Muscle of leg (tissue), 16 donors: Measurements from ENCODE around the gene OR5M3. TPM values are rescaled to one million over a fixed set of nuclear protein-coding genes. Genes with fewer than 3 reads are reported as not detected.

ENCODE experiments used
- DNase-seq: peaks from one replicate; pipeline ENCODE4 v3.0.0; 2013
- H3K27ac ChIP-seq: one replicate; pipeline ENCODE4 v1.5.1; 2013; ENCODE audit warnings: mild to moderate bottlenecking, low read length, control low read depth
- H3K27me3 ChIP-seq: one replicate; pipeline ENCODE4 v1.6.1; 2013; ENCODE audit warnings: low read length; ENCODE audit not compliant: control insufficient read depth, insufficient read depth
- H3K36me3 ChIP-seq: one replicate; pipeline ENCODE4 v1.6.1; 2013; ENCODE audit warnings: low read length; ENCODE audit not compliant: control insufficient read depth, insufficient read depth
- H3K4me1 ChIP-seq: one replicate; pipeline ENCODE4 v1.6.1; 2013; ENCODE audit warnings: low read length; ENCODE audit not compliant: control insufficient read depth, insufficient read depth
- H3K4me3 ChIP-seq: one replicate; pipeline ENCODE4 v1.5.1; 2013; ENCODE audit warnings: low read length, control low read depth
- H3K9me3 ChIP-seq: replicated peaks from 2 replicates; pipeline ENCODE4 v1.6.1; 2013; ENCODE audit warnings: low read depth, low read length; ENCODE audit not compliant: control insufficient read depth
- WGBS: methylation state at CpG from one replicate; pipeline ENCODE4 v1.1.5; 2013; ENCODE audit warnings: missing lambda C conversion rate; ENCODE audit not compliant: insufficient coverage; 5-methylcytosine and 5-hydroxymethylcytosine counted together
- long read RNA-seq, 11 donors: transcript quantifications; one replicate each; lab custom pipeline, GENCODE V29; 2026
- polyA plus RNA-seq, 8 donors: library from polyadenylated mRNA; unstranded; fragments of 120-200 nt; gene quantifications; one replicate each; pipeline versions ENCODE4 v1.2.1 to v1.2.3, GENCODE V29; 2013; ENCODE audit warnings: inconsistent platforms in 1 of 8, low replicate concordance in 1 of 8; ENCODE audit not compliant: insufficient read length in 8 of 8, insufficient read depth in 1 of 8
- total RNA-seq: library from RNA; stranded (reverse); fragments of 120-200 nt; gene quantifications from one replicate; pipeline ENCODE4 v1.2.4, GENCODE V29; 2013

Gene OR5M3
- not detected for total RNA-seq
- not detected for polyA plus RNA-seq
- long read RNA-seq, donor 1, result 0 reads
- long read RNA-seq, donor 2, result 0 reads
- long read RNA-seq, donor 3, result 0 reads
- long read RNA-seq, donor 4, result 0 reads
- long read RNA-seq, donor 5, result 0 reads
- long read RNA-seq, donor 6, result 0 reads
- long read RNA-seq, donor 7, result 0 reads
- long read RNA-seq, donor 8, result 0 reads
- long read RNA-seq, donor 9, result 0 reads
- long read RNA-seq, donor 10, result 0 reads
- long read RNA-seq, donor 11, result 0 reads

DNA sequence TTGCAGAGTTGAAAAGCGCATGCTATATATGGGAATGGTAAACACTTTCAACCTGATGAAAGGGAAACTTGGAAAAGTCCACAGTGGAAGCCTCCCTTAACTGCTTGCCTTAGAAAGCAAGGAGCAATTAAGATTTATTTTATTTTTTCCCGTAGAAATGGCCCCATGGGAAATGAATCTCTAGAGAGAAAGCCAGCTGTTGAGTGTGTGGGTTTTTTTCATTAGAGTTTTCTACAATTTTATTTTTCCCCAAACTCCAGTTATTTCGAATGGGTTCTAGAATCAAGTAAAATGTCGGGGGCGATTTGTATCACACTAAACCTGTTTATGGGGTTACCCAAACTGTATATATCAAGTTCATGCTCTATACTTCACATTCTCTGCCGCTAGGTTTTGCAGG, at the start of gene OR5M3:
TSS of gene OR5M3 (minus strand) at position 101 of the 400 bp plus-strand sequence. CDS start 2,855 bp downstream, outside the sequence.
- Histone ChIP-seq H3K4me3 (no peak within 1 kb of the TSS), H3K36me3 (no peaks in the 10 kb centered on the region), H3K4me1 (no peaks in the 10 kb centered on the region), H3K27ac (no peak within 1 kb of the TSS), H3K9me3 (peaks cover 2% of the 10 kb centered on the region), H3K27me3 (no peaks in the 10 kb centered on the region)
- no peak for DNase-seq
- WGBS, result no CpG with 5 or more reads among the region's 6 CpGs

DNA sequence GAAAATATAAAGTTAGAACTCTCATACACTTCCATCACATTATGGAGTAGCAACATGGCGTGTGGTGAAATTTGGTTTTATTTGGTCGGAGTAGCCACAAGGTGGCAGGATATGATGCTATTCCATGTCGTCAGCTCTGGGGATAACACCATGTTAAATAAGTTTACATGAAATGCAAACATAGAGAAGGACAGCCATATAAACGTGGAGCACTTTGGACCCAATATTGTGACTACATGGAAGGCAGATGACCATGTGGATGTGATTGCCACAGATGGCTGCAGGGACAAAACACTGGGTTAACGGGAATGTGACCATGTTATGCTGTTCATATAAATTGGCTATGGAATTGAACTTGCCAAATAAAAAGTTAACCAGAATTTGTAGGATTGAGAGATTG, 48.9 kb upstream of the OR5M3 start:
- Histone ChIP-seq H3K27ac (no peak overlapping the region), H3K27me3 (no peaks in the 10 kb centered on the region), H3K4me3 (no peak overlapping the region), H3K4me1 (no peaks in the 10 kb centered on the region), H3K36me3 (no peaks in the 10 kb centered on the region), H3K9me3 (no peaks in the 10 kb centered on the region)
- WGBS, result 70% methylated on average over 2 of the region's 5 CpGs
- DNase-seq, result no peak

DNA sequence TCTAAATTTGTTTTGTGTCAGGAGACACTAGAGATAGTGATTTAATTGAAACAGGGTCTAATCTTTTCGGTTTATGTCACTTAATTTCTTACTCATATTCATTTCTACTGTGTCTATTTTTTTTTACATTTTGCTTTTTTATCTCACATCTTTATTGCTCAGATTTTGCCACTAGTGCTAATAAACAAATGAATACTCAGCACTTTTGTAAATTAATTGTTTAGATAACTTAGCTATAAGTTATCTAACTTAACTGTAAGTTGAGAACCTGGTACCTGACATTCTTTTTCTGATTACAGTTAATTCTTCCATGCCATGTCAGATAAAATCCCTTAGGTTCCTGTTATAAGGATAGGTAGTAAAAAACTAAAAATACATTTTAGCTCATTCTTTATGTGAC, 40.1 kb upstream of the OR5M3 start:
- no peaks in the 10 kb centered on the region for H3K4me1 ChIP-seq
- H3K27ac ChIP-seq, result no peak overlapping the region
- no peaks in the 10 kb centered on the region for H3K36me3 ChIP-seq
- no CpG with 5 or more reads among the region's 1 CpG for WGBS
- no peaks in the 10 kb centered on the region for H3K27me3 ChIP-seq
- no peak overlapping the region for H3K4me3 ChIP-seq
- DNase-seq, result no peak
- H3K9me3 ChIP-seq, result peaks cover 2% of the 10 kb centered on the region

DNA sequence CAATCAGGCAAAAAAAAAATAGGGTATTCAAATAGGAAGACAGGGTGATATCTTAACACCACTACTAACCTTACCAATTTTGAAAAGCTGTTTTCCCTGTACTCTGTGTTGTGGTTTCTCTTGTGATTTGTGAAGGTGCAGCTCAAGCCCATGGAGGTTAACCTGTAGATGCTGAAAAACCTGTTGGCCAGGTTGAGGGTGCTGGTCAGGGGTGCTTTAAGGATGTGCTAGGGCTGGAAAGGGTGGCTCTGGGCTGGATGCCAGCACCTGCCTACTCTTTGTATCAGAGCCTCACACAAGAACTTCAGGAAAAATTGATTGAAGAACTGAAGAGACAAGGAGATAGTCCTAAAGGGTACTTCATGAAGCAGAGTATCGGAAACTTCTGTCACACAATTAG, 36.3 kb upstream of the OR5M3 start:
- Histone ChIP-seq H3K27ac (no peak overlapping the region), H3K4me1 (no peaks in the 10 kb centered on the region), H3K4me3 (no peak overlapping the region), H3K9me3 (peaks cover 2% of the 10 kb centered on the region), H3K36me3 (no peaks in the 10 kb centered on the region), H3K27me3 (no peaks in the 10 kb centered on the region)
- DNase-seq, result no peak
- WGBS, result no CpG with 5 or more reads among the region's 1 CpG

DNA sequence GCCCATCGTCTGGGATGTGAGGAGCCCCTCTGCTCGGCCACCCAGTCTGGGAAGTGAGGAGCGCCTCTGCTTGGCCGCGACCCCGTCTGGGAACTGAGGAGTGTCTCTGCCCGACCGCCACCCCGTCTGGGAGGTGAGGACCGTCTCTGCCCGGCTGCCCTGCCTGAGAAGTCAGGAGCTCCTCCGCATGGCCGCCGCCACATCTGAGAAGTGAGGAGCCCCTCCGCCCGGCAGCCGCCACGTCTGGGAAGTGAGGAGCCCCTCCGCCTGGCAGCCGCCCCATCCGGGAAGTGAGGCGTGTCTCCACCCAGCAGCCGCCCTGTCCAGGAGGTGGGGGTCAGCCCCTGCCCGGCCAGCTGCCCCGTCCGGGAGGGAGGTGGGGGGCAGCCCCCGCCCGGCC, 23.9 kb upstream of the OR5M3 start:
- no peaks in the 10 kb centered on the region for H3K27me3 ChIP-seq
- no peaks in the 10 kb centered on the region for H3K4me1 ChIP-seq
- H3K9me3 ChIP-seq, result peaks cover 8% of the 10 kb centered on the region
- no peak for DNase-seq
- H3K36me3 ChIP-seq, result no peaks in the 10 kb centered on the region
- WGBS, result 91% methylated on average over 26 of the region's 28 CpGs
- H3K27ac ChIP-seq, result no peak overlapping the region
- no peak overlapping the region for H3K4me3 ChIP-seq

DNA sequence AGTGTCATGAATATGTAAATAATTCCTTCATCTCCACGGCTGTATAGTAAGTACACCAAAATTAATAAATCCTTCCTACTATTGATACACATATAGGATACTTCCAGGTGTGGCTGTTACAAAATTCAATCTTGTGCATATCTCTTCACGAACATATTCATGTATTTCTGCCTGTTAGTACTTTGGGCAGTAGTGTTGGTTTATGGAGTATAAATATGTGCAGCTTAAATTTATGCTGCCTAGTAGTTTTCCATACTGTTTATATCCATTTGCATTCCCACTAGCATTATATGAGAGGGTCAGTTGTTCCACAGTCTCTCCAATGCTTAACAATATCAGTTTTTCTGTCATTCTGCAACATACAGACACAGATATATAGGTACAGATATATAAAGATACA, 22.0 kb upstream of the OR5M3 start:
- H3K4me3 ChIP-seq, result no peak overlapping the region
- H3K36me3 ChIP-seq, result no peaks in the 10 kb centered on the region
- H3K9me3 ChIP-seq, result peaks cover 6% of the 10 kb centered on the region
- H3K4me1 ChIP-seq, result no peaks in the 10 kb centered on the region
- no CpG with 5 or more reads among the region's 2 CpGs for WGBS
- no peaks in the 10 kb centered on the region for H3K27me3 ChIP-seq
- no peak overlapping the region for H3K27ac ChIP-seq
- no peak for DNase-seq

DNA sequence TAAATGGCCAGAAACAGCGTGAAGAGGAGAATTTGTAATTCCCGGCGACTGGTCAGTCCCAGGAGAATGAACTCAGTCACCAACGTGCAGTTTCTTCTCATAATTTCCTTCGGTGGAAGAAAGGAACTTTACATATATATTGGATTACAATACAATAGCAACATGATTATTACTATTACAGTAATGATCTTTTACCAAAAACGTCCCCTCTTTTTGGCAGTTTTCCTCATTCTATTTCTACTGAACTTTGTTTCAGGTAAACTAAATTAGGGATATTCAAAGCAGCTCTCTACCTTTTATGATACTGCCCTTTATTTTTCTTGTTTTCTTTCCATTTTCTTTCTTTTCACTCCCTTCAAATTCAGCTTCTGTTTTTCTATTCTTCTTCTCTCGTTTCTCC, 18.1 kb upstream of the OR5M3 start, which contains the start of gene OR5M8:
TSS of gene OR5M8 (minus strand) at position 101 of the 400 bp plus-strand sequence. CDS start at position 101, 0 bp downstream.
- Histone ChIP-seq H3K36me3 (no peaks in the 10 kb centered on the region), H3K4me3 (no peak within 1 kb of the TSS), H3K9me3 (peaks cover 11% of the 10 kb centered on the region), H3K27me3 (no peaks in the 10 kb centered on the region), H3K27ac (no peak within 1 kb of the TSS), H3K4me1 (no peaks in the 10 kb centered on the region)
- no peak for DNase-seq
- WGBS, result 86% methylated on average over 1 of the region's 7 CpGs

DNA sequence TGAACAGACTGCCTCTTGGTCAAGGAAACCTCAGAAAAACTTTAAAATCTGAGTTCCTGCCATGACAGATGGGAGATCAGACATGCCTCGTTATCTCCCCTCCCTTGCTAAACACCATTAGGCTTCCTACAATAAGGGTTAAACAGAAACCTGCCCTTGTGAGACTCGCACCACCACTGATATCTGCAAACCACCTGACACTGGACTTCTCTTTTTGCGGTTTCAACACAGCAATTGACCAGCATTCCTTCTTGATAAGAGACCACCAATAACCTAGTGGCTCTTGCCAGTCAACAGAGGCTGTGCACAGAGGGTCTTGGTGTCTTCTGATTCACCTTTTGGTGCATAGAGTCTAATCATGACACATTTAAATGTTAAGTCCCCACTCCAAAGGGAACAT, 13.6 kb upstream of the OR5M3 start:
- Histone ChIP-seq H3K27ac (no peak overlapping the region), H3K36me3 (no peaks in the 10 kb centered on the region), H3K4me1 (no peaks in the 10 kb centered on the region), H3K27me3 (no peaks in the 10 kb centered on the region), H3K9me3 (peaks cover 11% of the 10 kb centered on the region), H3K4me3 (no peak overlapping the region)
- WGBS, result 54% methylated on average over 3 of the region's 3 CpGs
- no peak for DNase-seq

DNA sequence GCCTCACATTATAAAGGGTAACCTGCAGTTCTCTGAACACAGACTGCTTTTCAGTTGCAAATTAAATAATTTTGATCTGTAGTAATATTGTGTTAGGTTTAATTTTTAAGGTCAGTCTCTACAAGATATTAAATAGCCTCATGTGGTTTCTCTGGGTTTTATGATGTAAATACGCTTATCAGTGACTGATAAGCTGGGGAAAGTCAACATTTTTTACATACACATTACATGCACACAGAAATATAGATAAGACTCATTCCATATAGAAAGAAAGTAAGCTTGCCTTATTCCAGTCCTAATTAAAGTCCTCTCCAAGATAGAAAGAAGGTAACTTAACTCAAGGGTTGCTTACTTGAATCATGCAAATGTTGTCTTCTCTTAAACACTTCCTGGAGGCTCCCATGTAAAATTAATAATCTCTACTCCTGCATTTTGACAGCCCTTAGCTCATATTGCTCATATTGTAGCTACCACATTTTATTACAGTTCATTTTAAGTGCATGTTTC, 1.6 kb upstream of the OR5M3 start:
- H3K36me3 ChIP-seq, result no peaks in the 10 kb centered on the region
- no peak for DNase-seq
- no peak overlapping the region for H3K27ac ChIP-seq
- peaks cover 2% of the 10 kb centered on the region for H3K9me3 ChIP-seq
- H3K27me3 ChIP-seq, result no peaks in the 10 kb centered on the region
- no peak overlapping the region for H3K4me3 ChIP-seq
- WGBS, result no CpG with 5 or more reads among the region's 1 CpG
- H3K4me1 ChIP-seq, result no peaks in the 10 kb centered on the region

DNA sequence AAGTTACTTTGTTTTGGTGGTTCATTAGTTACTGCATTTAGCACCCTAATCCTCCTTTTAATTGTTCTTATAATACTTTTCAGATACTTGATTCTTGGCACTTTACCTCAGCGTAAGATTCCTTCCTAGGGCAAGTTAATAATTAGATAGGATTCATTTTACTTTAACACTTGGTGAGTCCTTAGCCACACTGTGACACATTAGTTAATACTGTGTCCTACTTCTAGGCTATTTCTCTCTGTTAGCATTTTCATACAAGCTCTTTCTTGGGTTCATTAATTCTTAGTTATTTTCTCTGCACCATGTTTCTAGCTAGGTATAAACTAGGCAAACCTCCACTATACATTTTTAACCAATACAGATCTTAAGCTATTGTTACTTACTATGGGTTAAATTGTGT, 16.1 kb downstream of the OR5M3 start:
- Histone ChIP-seq H3K9me3 (peaks cover 2% of the 10 kb centered on the region), H3K27ac (no peak overlapping the region), H3K27me3 (no peaks in the 10 kb centered on the region), H3K4me3 (no peak overlapping the region), H3K4me1 (no peaks in the 10 kb centered on the region), H3K36me3 (no peaks in the 10 kb centered on the region)
- WGBS, result no CpG with 5 or more reads among the region's 1 CpG
- no peak for DNase-seq
